Head of caudate nucleus (tissue), 42 donors: Measurements from ENCODE around the gene SESN3.
"Not testable (repeated sequence)": the region's sequence is repeated elsewhere in the genome, so short reads cannot be mapped to it uniquely, and the experiment has no call there.

Experiments
- DNase-seq, 42 donors: peaks; one replicate each; pipeline versions ENCODE4 v3.0.0 to v3.0.0-alpha.2; 2020 to 2021; ENCODE audit warnings: mixed read lengths in 7 of 42
- intact Hi-C: fragments of 100-400 bp; cut with DNase I; formaldehyde crosslinking; loops from one replicate; pipeline ENCODE4 v1.15.0; 2022

The SESN3 gene

GRCh38 chr11:95229993-95230809, 801 bp downstream of the SESN3 start:
- peak in 36 of 42 donors; percentile 17 to 64 (median 38) for DNase-seq
- intact Hi-C loops, result loop anchor here (5.0 to 10.0 kb wide), 2 partner anchors 165 to 472 kb away; partner anchors contain the start of gene SRSF8

- intact Hi-C loops, result no loop called here
- DNase-seq, result no peak
Observed at GRCh38 chr11:95229199-95229992, 1.6 kb downstream of the SESN3 start.

- intact Hi-C loops, result no loop called here
- no peak for DNase-seq
Observed at GRCh38 chr11:95228081-95228749, 2.8 kb downstream of the SESN3 start.

- DNase-seq, result not testable (repeated sequence)
Observed at GRCh38 chr11:95227060-95227459, 3.9 kb downstream of the SESN3 start.

GRCh38 chr11:95222817-95223216, 8.2 kb downstream of the SESN3 start:
- intact Hi-C loops, result no loop called here
- DNase-seq, result no peak

More at GRCh38 chr11:95227060-95227459, 3.9 kb downstream of the SESN3 start:
- intact Hi-C loops, result not testable (repeated sequence)

- no peak for DNase-seq
- intact Hi-C loops, result no loop called here
Observed at GRCh38 chr11:95219599-95219998, 11.4 kb downstream of the SESN3 start.

GRCh38 chr11:95218149-95218548, 12.9 kb downstream of the SESN3 start:
- intact Hi-C loops, result no loop called here
- DNase-seq, result no peak

GRCh38 chr11:95212609-95213008, 18.4 kb downstream of the SESN3 start:
- no peak for DNase-seq
- intact Hi-C loops, result no loop called here

- intact Hi-C loops, DNase-seq: not testable (repeated sequence)
Observed at GRCh38 chr11:95209535-95209934, 21.5 kb downstream of the SESN3 start.

GRCh38 chr11:95200781-95201457, 30.1 kb downstream of the SESN3 start:
- intact Hi-C loops, result no loop called here
- DNase-seq, result no peak

- intact Hi-C loops, result no loop called here
- DNase-seq, result no peak
Observed at GRCh38 chr11:95195831-95196230, 35.2 kb downstream of the SESN3 start.

- no peak for DNase-seq
- intact Hi-C loops, result no loop called here
Observed at GRCh38 chr11:95193541-95193940, 37.5 kb downstream of the SESN3 start.

GRCh38 chr11:95192717-95193116, 38.3 kb downstream of the SESN3 start:
- intact Hi-C loops, result no loop called here
- no peak for DNase-seq

GRCh38 chr11:95187723-95188122, 43.3 kb downstream of the SESN3 start:
- intact Hi-C loops, result no loop called here
- DNase-seq, result no peak

- intact Hi-C loops, result no loop called here
Observed at GRCh38 chr11:95182397-95182796, 48.6 kb downstream of the SESN3 start.

GRCh38 chr11:95175818-95176380, 55.1 kb downstream of the SESN3 start:
- intact Hi-C loops, result no loop called here
- DNase-seq, result no peak

More at GRCh38 chr11:95182397-95182796, 48.6 kb downstream of the SESN3 start:
- no peak for DNase-seq

GRCh38 chr11:95170294-95170693, 60.7 kb downstream of the SESN3 start:
- DNase-seq, result no peak
- intact Hi-C loops, result no loop called here

GRCh38 chr11:95166781-95167180, 64.2 kb downstream of the SESN3 start:
- no peak for DNase-seq
- intact Hi-C loops, result no loop called here

- intact Hi-C loops, result no loop called here
- no peak for DNase-seq
Observed at GRCh38 chr11:95165638-95166037, 65.4 kb downstream of the SESN3 start.
